GM19099 (cell line): Measurements from ENCODE around the gene LUC7L.

Experiments
- POLR2A ChIP-seq: IDR thresholded peaks from 3 replicates; pipeline ENCODE4 v1.6.1; 2011; ENCODE audit warnings: low read depth; ENCODE audit not compliant: insufficient read length; ENCODE audit errors: extremely low read depth

Gene LUC7L

GRCh38 chr16:160691-161190 lies 68.5 kb downstream of the LUC7L start:
- TF ChIP-seq POLR2A, result no peak

- no peak for TF ChIP-seq POLR2A
These were observed 70.0 kb downstream of the LUC7L start for GRCh38 chr16:159136-159849.

- TF ChIP-seq POLR2A, result no peak
These were observed 74.2 kb downstream of the LUC7L start for GRCh38 chr16:155031-155398.

- TF ChIP-seq POLR2A, result no peak
These were observed 74.8 kb downstream of the LUC7L start for GRCh38 chr16:154217-155030.

- no peak for TF ChIP-seq POLR2A
These were observed 76.8 kb downstream of the LUC7L start, which contains the start of gene HBZ for GRCh38 chr16:152141-153128. HBZ (plus strand) TSS chr16:152644; CDS start chr16:152910, 266 bp downstream.

GRCh38 chr16:149024-149660 lies 80.1 kb downstream of the LUC7L start:
- TF ChIP-seq POLR2A, result no peak

- no peak for TF ChIP-seq POLR2A
These were observed 82.6 kb downstream of the LUC7L start for GRCh38 chr16:146646-147045.

- no peak for TF ChIP-seq POLR2A
These were observed 84.4 kb downstream of the LUC7L start for GRCh38 chr16:144797-145252.

GRCh38 chr16:143456-143855 lies 85.8 kb downstream of the LUC7L start:
- no peak for TF ChIP-seq POLR2A

- TF ChIP-seq POLR2A, result no peak
These were observed 86.2 kb downstream of the LUC7L start for GRCh38 chr16:143047-143446.

GRCh38 chr16:142405-142967 lies 86.8 kb downstream of the LUC7L start:
- no peak for TF ChIP-seq POLR2A

- no peak for TF ChIP-seq POLR2A
These were observed 88.9 kb downstream of the LUC7L start for GRCh38 chr16:140175-140857.
